ENCODE data around the gene ZDHHC20. TPM values are rescaled to one million over a fixed set of nuclear protein-coding genes. Genes with fewer than 3 reads are reported as not detected.

The ZDHHC20 gene
- 100 to 1,000 TPM in 4 of 5 donors, 10 to 100 TPM in 1; 67.1 to 139 (median 111) TPM for polyA plus RNA-seq (ENCODE audit: insufficient read depth in 1 of 5, insufficient read length in 5 of 5, low replicate concordance in 1 of 5)
- long read RNA-seq, donor 1, full-length matches to known transcripts, result 4 of 28 reads
- long read RNA-seq, donor 1, partial matches to known transcripts, result 24 of 28 reads
- long read RNA-seq, donor 1, other reads (novel, unspliced or antisense), result 0 of 28 reads
- long read RNA-seq, donor 2, result 0 reads
- long read RNA-seq, donor 3, full-length matches to known transcripts, result 1 of 1 reads
- long read RNA-seq, donor 3, partial matches to known transcripts, result 0 of 1 reads
- long read RNA-seq, donor 3, other reads (novel, unspliced or antisense), result 0 of 1 reads
- long read RNA-seq, donor 4, result 0 reads
- long read RNA-seq, donor 5, full-length matches to known transcripts, result 3 of 3 reads
- long read RNA-seq, donor 5, partial matches to known transcripts, result 0 of 3 reads
- long read RNA-seq, donor 5, other reads (novel, unspliced or antisense), result 0 of 3 reads
- long read RNA-seq, donor 6, partial matches to known transcripts, result 9 of 11 reads
- long read RNA-seq, donor 6, other reads (novel, unspliced or antisense), result 0 of 11 reads
- long read RNA-seq, donor 7, full-length matches to known transcripts, result 2 of 21 reads
- long read RNA-seq, donor 7, partial matches to known transcripts, result 19 of 21 reads
- long read RNA-seq, donor 7, other reads (novel, unspliced or antisense), result 0 of 21 reads
- long read RNA-seq, donor 8, partial matches to known transcripts, result 0 of 1 reads
- long read RNA-seq, donor 8, other reads (novel, unspliced or antisense), result 0 of 1 reads

DNA sequence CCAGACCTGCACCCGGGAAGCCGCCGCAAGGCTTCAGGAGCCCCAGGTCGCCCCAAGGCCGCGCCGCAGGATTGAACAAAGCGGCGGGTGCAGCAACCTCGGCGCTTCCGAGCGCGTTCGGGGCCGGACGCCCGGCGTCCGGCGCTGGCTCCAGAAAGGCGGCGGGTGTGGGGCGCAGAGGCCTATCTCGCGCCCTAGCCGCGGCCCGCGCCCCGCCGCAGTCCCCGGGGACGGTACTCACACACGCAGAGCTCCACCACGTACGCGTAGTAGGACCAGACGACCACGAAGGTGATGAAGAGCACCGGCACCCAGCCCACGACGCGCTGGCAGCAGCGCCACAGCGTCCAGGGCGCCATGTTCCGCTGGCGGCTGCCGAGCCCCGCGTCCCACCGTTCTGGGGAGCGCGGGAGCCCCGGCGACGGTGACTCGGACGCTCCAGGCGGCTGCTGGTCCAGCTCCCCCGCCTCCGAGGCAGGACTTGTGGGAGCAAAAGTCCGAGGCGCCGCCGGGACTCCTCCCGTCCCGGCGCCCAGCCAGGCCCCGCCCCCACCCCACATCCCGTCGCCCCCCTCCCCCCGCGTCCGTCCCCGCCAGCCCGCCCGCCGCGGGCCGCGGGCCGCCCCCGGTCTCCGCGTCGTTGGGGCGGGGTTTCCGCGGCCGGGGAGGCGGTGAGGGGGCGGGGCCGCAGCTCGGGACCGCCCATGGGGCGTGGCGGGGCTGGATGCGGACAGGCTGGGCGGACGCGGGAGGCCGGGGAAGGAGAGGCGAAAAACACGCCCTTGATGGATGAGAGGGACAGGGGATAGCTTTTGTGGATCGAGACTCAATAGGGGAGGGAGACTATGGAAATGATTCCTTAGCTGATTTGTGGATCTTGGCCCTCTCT lies at the start of gene ZDHHC20:
Gene ZDHHC20, minus strand, starts transcription at position 491 of the 889 bp plus-strand sequence. Its CDS starts 132 bp downstream, at position 359.
- DNase-seq, result peak; percentile 86 to 88

GRCh38 chr13:21504379-21504778 lies 45.3 kb upstream of the ZDHHC20 start:
- DNase-seq, result no peak

- DNase-seq, result no peak
Measured at GRCh38 chr13:21501686-21502085, 42.6 kb upstream of the ZDHHC20 start.

DNA sequence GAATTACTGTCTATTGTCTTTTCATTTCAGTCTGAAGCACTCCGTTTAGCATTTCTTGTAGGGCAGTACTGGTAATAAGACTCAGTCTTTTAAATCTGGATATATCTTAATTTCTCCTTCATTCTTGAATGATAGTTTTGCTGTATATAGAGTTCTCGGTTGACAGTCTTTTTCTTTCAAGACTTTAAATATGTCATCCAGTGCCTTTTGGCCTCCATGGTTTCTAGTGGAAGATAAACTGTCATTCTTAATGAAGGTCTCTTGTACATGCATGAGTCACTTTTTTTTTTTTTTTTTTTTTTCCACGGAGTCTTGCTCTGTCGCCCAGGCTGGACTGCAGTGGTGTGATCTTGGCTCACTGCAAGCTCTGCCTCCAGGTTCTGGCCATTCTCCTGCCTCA lies 27.2 kb upstream of the ZDHHC20 start:
- DNase-seq, result no peak

- DNase-seq, result no peak
Measured at GRCh38 chr13:21483748-21484147, 24.6 kb upstream of the ZDHHC20 start.

GRCh38 chr13:21481359-21481758 lies 22.3 kb upstream of the ZDHHC20 start:
- no peak for DNase-seq

- DNase-seq, result peak; percentile 63 to 75
Measured at GRCh38 chr13:21478881-21479808, 20.0 kb upstream of the ZDHHC20 start.

DNA sequence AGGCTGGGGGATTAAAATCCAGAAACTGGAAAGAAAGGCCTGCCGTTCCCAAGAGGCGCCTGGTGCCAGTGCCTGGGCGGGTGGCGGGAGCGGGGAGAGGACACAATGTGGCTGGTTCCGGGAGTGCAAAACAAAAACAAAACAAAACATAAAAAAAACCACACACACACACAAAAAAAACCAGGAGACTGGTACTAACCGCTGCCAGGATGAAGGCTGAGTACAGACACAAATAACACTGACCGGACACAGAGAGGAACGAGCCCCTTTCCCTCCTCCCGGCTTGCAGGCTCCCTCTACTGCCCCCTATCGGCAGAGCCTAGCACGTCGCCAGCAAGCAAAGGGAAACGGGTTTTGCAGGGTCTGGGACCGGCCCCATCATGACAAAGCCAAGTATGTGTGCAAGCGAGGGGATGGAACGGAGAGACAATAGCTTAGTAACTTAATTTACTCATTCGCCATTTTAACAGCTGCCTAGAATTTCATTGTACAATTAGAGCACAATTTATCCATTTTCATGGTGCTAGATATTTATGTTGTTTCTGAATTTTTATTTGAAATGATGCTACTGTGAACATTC lies 17.9 kb upstream of the ZDHHC20 start:
- DNase-seq, result peak; percentile 65 to 75

GRCh38 chr13:21475115-21475514 lies 16.0 kb upstream of the ZDHHC20 start:
- DNase-seq, result no peak

DNA sequence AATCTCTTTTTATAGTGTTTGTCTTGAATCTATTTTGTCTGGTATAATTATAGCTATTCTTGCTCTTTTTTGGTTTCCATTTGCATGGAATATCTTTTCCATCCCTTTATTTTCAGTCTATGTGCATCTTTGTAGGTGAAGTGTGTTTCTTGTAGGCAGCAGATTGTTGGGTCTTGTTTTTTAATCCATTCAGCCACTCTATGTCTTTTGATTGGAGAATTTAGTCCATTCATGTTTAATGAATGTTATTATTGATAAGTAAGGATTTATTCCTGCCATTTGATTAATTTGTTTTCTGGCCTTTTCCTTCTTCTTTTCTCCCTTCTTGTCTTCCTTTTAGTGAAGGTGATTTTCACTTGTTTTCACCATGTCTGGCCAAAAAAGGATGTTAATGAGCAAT lies 11.7 kb upstream of the ZDHHC20 start:
- no peak for DNase-seq

GRCh38 chr13:21466527-21466926 lies 7.4 kb upstream of the ZDHHC20 start:
- no peak for DNase-seq

- peak; percentile 48 to 51 for DNase-seq
Measured at GRCh38 chr13:21465710-21466160, 6.6 kb upstream of the ZDHHC20 start.

- DNase-seq, result no peak
Measured at GRCh38 chr13:21463424-21463823, 4.3 kb upstream of the ZDHHC20 start.

- no peak for DNase-seq
Measured at GRCh38 chr13:21461131-21461530, 2.0 kb upstream of the ZDHHC20 start.

DNA sequence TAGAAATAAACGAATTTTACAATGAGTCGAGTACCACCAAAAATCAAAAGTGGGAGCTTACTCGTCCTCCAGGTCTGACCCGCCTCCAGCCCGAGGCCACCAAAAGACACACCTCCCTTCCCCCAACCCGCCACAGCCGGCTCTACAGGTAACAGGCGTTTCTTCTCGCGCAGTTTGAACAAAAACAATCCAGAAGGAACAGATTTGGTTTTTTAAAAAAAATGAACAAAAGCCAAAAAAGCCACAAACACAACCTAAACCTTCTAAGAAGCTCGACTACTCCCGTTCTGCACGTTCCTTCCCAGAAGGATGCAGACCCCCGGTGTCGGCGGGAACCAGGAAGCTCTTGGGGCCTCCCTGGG lies 671 bp downstream of the ZDHHC20 start:
- DNase-seq, result peak in 1 of 2 donors; percentile 28

DNA sequence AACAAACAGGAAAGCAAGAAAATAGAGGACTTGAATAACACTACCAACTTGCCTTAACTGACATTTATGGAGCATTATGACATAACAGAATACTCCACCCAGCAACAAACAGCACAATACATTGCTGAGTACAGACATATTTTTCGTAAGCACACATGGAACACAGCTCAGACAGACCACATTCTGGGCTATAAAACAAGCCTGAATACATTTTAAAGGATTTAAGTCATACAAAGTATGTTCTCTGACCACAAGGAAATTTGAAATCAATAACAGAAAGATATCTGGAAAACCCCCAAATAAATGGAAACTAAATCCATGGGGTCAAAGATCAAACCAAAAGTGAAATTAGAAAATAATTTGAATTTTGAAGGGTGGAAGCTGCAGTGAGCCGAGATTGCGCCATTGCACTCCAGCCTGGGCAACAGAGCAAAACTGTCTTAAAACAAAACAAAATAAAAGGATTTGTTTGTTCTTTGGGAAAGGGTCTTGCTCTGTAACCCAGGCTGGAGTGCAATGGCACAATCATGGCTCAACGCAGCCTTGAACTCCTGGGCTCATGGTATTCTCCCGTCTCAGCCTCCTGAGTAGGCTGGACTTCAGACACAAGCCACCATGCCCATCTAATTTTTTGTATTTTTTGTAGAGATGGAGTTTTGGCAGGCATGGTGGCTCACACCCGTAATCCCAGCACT lies 5.6 kb downstream of the ZDHHC20 start:
- no peak for DNase-seq

DNA sequence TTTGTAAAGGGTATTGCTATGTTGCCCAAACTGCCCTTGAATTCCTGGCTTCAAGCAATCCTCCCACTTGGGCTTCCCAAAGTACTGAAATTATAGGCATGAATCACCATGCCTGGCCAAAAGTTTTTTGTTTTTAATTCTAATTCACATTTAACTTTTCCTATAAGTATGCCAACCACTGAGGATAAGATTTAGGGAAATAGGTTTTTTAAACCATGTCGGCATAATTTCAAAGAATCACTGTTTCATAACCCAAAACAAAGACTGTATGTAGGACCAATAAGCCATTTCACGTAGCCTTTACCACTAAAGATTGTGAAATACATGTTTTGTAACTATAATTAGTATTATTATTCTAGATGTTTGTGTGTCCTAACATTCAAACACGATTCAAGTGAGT lies 8.2 kb downstream of the ZDHHC20 start:
- no peak for DNase-seq

- DNase-seq, result no peak
Measured at GRCh38 chr13:21446656-21447055, 12.4 kb downstream of the ZDHHC20 start.

GRCh38 chr13:21445759-21446158 lies 13.3 kb downstream of the ZDHHC20 start:
- no peak for DNase-seq

- no peak for DNase-seq
Measured at GRCh38 chr13:21443171-21443570, 15.9 kb downstream of the ZDHHC20 start.

All from right lung (tissue), 10 donors.